ENCODE results near the gene PPAN.

- TF ChIP-seq CTCF (IDR thresholded peaks at IDR 0.05) (no peak), POLR2AphosphoS5 (IDR thresholded peaks at IDR 0.05; ENCODE audit: low read depth, low read length) (peak; percentile 90), REST (IDR thresholded peaks at IDR 0.05; ENCODE audit: insufficient read depth in 1 of 2, low read depth in 2 of 2, low read length in 1 of 2) (no peak), TCF7L2 (IDR thresholded peaks at IDR 0.05; ENCODE audit: low read depth, low read length) (no peak)
These were observed at the start of gene PPAN for GRCh38 chr19:10106100-10106936.
